GM21717 (cell line): Measurements from ENCODE around the gene AVPR2.

ENCODE experiments used
- ATAC-seq: cut with Tn5 transposase; IDR thresholded peaks from one replicate; pipeline ENCODE4 v1.9.1; 2021; ENCODE audit warnings: mild to moderate bottlenecking, moderate library complexity; ENCODE audit not compliant: unreplicated experiment

AVPR2 gene

GRCh38 chrX:153870791-153871360, 33.6 kb upstream of the AVPR2 start:
- no peak for ATAC-seq

DNA sequence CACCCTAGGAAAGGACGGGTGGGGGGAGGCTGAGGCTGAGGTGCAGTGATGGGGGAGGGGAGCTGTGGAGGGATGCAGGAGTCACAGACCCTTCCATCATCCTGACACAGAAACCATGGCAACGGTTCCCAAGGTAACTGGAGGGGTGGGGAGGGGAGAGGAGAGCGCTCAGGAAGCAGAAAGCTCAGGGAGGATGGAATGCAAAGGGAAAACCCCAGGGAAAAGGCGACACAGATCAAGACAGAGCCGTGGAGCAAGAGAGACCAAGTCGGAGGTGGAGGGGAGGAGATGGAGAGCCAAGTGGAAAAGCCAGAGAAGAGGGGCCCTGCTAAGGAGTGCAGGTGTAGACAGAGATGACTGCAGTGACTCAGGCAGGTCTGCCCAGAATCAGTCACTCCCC, 33.0 kb upstream of the AVPR2 start:
- no peak for ATAC-seq

- no peak for ATAC-seq
These were observed 32.3 kb upstream of the AVPR2 start for GRCh38 chrX:153871946-153872878.

- ATAC-seq, result no peak
These were observed 31.0 kb upstream of the AVPR2 start for GRCh38 chrX:153873282-153874084.

DNA sequence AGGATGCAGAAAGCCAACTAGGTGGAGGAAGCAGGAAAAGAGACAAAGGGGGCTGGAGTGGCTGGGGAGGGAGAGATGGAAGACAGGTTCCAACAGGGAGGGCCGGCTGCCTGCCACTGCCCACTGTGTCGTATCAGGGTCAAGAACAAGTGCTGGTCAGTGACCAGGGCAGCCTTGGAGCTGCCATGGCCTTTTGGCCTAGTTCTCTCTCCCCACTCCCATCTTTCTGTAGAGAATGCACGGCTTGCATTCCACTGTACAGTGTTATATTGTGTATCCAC, 30.4 kb upstream of the AVPR2 start:
- no peak for ATAC-seq

DNA sequence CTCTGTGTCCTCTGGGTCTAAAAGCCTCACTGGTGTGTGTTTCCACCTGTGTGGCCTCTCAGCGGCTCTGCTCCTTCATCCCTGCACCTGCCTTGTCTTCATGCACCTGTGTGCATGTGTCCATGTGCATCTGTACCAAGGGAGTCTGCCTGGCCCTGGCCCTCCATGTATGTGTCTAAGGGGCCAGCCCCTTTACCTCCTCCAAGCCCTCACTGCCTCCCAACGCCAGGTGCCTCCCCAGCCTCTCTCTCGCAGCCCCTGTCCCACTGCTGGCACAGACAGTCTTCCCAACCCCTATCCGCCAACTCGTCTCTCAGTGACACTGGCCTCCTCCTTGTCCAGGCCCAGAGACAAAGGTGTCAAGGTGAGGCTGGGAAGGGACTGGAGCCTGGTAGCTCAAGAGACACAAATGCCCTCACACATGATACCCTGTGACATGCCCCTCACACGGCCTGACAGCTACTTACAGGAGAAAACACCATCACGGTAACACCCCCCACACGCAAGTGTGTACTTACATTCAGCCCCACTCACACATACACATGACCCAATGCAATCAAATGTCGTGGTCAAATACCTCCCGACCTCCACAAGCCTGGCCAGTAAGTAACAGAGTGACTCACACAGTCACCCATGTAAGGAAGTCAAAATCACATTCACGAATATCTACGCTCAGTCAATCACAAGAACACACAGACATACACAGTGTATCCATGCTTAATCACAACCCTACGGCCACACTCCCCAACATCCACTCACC, 29.9 kb upstream of the AVPR2 start:
- ATAC-seq, result no peak

DNA sequence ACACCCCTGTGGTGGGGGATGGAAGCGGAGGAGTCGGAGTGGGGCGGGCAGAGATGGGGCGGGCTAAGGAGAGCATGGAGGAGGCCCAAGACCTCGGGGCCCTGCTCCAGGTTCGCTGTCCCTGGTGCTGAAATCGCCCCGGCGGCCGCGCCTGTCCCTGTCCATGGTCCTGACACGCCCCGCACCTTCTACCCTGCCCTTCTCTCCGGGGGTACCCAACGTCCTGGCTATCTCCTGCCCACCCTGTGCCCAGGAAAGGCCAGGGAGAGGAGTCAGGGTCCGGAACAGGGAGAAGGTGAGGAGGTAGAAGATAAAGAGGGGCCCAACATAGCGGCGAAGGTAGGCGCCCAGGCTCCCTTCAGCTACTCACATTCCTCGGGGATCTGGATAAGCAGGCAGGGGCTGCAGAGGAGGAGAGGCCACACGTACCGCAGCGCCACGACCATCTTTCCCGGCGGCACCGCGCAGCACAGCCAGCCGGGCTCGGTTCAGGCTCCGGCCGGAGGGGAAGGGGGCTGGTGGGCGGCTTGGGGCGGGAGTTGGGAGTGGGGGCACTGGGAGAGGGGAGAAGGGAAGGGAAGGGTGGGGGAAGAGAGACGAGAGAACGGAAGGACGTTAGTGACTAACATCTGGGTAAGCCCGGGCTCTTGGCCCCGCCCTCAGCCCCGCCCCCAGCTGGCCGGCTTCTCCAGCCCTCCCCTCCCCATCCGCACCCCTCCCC, 28.9 kb upstream of the AVPR2 start:
- no peak for ATAC-seq

GRCh38 chrX:153876112-153876491, 28.4 kb upstream of the AVPR2 start:
- no peak for ATAC-seq

DNA sequence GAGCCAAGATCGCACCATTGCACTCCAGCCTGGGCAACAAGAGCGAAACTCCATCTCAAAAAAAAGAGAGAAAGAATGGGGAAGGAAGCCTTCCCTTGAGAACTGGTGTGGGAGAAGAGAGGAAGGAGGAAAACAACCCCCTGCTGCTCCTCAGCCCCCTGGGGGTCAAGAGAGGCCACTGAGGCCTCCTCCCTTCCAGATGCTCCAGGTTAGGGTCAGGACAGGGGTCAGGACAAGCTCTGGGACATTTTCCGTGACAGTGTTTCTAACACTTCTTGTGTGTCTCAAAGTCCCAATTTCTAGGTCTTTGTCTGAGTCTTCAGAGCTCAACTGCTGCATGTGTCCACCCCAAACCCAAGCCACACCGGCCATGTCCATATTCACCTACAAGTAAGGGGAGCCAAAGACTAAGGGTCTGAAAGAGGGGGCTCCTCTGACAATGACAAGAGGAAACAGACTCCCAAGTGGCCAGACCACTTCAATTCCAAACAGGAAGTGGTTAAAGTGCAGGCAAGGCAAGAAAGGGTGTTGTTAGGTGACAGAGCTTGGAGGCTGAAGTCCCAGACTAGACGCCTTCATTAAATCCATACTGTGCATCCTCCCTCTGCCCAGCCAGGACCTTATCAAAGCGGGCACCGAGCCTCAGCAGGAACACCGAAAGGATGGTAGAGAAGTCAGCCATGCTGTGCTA, 26.8 kb upstream of the AVPR2 start:
- ATAC-seq, result no peak

- no peak for ATAC-seq
These were observed 26.1 kb upstream of the AVPR2 start for GRCh38 chrX:153878345-153878744.

- ATAC-seq, result no peak
These were observed 25.4 kb upstream of the AVPR2 start for GRCh38 chrX:153878969-153879653.

- no peak for ATAC-seq
These were observed 24.6 kb upstream of the AVPR2 start for GRCh38 chrX:153879741-153880439.

- no peak for ATAC-seq
These were observed 24.0 kb upstream of the AVPR2 start for GRCh38 chrX:153880440-153880815.

- ATAC-seq, result no peak
These were observed 23.2 kb upstream of the AVPR2 start for GRCh38 chrX:153881281-153881680.

- no peak for ATAC-seq
These were observed 22.4 kb upstream of the AVPR2 start for GRCh38 chrX:153882086-153882498.

GRCh38 chrX:153882557-153882956, 21.9 kb upstream of the AVPR2 start:
- no peak for ATAC-seq

DNA sequence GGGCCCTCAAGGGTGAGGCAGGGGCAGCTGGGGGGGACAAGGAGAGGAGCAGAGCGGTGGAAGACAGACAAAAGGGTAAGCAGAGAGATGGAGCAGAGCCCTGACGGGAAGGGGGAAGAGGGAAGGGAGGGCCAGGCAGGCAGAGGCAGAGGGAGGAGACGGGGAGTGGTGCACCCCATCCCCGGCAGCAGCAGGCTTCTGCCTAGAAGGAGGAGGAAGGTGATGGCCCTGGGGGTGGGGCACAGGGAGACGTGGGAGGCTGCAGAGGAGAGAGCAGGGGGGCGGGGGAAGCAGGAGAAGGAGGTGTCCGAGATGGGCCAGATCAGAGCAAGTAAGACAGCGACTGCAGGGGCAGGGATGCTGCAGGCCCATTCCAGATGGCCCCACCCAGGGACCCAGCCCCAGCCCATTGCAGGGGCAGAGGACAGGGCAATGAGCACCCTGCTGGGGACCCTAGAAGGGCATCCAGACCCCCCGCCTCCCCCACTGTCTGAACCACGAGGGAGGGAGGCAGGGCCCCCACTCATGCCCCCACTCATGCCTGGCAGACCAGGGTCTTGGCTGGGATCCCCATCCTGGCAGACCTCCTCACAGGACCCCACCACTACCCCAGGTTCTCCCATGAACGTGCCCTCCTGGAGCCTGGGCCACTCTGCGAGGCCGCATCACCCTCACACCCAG, 21.2 kb upstream of the AVPR2 start:
- no peak for ATAC-seq

DNA sequence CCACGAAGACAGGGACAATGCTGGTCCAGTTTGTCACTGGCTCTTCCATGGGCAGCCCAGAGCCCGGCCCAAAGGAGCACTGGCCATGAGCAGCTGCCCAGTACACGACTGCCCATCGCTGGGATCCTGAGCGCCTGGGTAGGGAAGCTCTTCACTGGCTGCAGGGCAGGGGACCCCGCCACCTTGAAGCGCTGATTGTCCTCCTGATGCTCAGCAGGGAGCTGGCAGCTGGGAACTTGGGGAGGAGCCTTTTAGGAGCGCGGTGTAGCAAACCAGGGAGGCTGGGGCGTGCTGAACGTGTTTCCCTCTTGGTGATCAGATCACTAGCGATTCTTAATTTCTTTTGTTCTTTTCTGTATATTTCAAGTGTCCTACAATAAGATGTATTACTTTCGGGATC, 20.3 kb upstream of the AVPR2 start:
- ATAC-seq, result no peak
